Measurements from ENCODE around the gene U2AF2.

Gene U2AF2

GRCh38 chr19:55651236-55651635 is 3.6 kb upstream of the U2AF2 start:
- no peak for TF ChIP-seq CTCF (IDR thresholded peaks at IDR 0.05)

GRCh38 chr19:55652311-55653128 is 2.3 kb upstream of the U2AF2 start:
- no peak for TF ChIP-seq CTCF (IDR thresholded peaks at IDR 0.05)

GRCh38 chr19:55653651-55654322 is 1.0 kb upstream of the U2AF2 start:
- TF ChIP-seq CTCF (IDR thresholded peaks at IDR 0.05) = peak; percentile 94

GRCh38 chr19:55654323-55654867 is 440 bp upstream of the U2AF2 start:
- TF ChIP-seq CTCF (IDR thresholded peaks at IDR 0.05) = no peak

GRCh38 chr19:55655648-55656040 is 809 bp downstream of the U2AF2 start:
- TF ChIP-seq CTCF (IDR thresholded peaks at IDR 0.05) = no peak

- no peak for TF ChIP-seq CTCF (IDR thresholded peaks at IDR 0.05)
These were observed 1.7 kb downstream of the U2AF2 start for GRCh38 chr19:55656552-55656951.

GRCh38 chr19:55656988-55657747 is 2.3 kb downstream of the U2AF2 start:
- no peak for TF ChIP-seq CTCF (IDR thresholded peaks at IDR 0.05)
